ENCODE measurements around the gene TBL1XR1. TPM values are rescaled to one million over a fixed set of nuclear protein-coding genes. Genes with fewer than 3 reads are reported as not detected.

Gene TBL1XR1
- total and polyA plus RNA-seq, 2 of the 4 experiments (the other 2 are of a cell fraction) = 25.2 to 170 TPM

DNA sequence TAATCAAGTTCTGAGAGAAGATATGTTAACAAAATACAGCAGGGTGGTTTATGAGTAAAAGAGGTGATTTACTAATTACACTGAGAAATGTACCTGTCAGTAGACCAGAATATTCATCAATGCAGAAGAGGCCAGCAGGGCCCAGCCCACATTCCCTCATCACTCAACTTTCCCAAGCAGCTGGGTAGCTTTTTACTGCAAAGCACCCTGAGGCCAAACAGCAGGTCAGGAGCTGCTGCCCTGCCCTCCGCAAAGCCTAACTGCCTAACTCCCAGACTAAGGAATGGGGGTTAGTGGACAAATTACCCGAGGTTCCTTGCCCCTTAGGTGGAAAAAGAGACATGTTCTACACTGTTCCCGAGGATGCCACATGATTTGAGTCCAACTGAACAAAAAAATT is 108.2 kb downstream of the TBL1XR1 start:
- Histone ChIP-seq H3K4me3 (ENCODE audit: insufficient read depth, low read depth, low read length) (no peak overlapping the region), H3K4me2 (ENCODE audit: low read depth, low read length) (no peak overlapping the region), H3K79me1 (ENCODE audit: low read depth in 1 of 2, low read length in 2 of 2) (peaks cover 40 to 60% of the 10 kb centered on the region in 2 experiments), H3K9me3 (ENCODE audit: control insufficient read depth, insufficient read depth, low read length) (no peaks in the 10 kb centered on the region), H3K27ac (ENCODE audit: insufficient read depth, low read length) (no peak overlapping the region), H3K9me1 (ENCODE audit: insufficient read depth, low read length) (peaks cover 8% of the 10 kb centered on the region; the same call in 1 of the 2 replicates), H3K36me3 (ENCODE audit: control insufficient read depth, insufficient read depth, low read length) (0 out of 2 replicates have a peak, but pooled peaks cover 2% of the 10 kb centered on the region), H2AK9ac (replicated peaks; ENCODE audit: low read depth, low read length, poor library complexity) (no peak overlapping the region), H4K91ac (ENCODE audit: insufficient read depth, low read depth, low read length) (no peak overlapping the region), H3K27me3 (ENCODE audit: control insufficient read depth, insufficient read depth, low read length) (no peaks in the 10 kb centered on the region), H2BK15ac (ENCODE audit: low read depth, low read length) (no peak overlapping the region), H3K9ac (ENCODE audit: low read depth, low read length) (no peak overlapping the region), H3K4ac (ENCODE audit: low read depth, low read length) (no peak overlapping the region), H3K18ac (ENCODE audit: low read depth, low read length) (no peak overlapping the region), H3K14ac (replicated peaks; ENCODE audit: low read depth, low read length) (no peak overlapping the region), H3K4me1 (ENCODE audit: control insufficient read depth, insufficient read depth, low read length) (peaks cover 5% of the 10 kb centered on the region), H2AFZ (replicated peaks; ENCODE audit: low read length, poor library complexity) (no peak overlapping the region), H3K23ac (ENCODE audit: low read depth, low read length) (no peak overlapping the region), H2AK5ac (ENCODE audit: low read depth, low read length) (no peak overlapping the region), H4K8ac (ENCODE audit: low read depth in 2 of 2, low read length in 2 of 2) (no peak overlapping the region), H2BK120ac (ENCODE audit: low read depth, low read length) (no peak overlapping the region), H2BK20ac (ENCODE audit: low read depth, low read length) (no peak overlapping the region), H4K5ac (ENCODE audit: low read depth, low read length) (no peak overlapping the region), H2BK5ac (ENCODE audit: low read depth, low read length, poor library complexity, severe bottlenecking) (no peak overlapping the region), H3K56ac (ENCODE audit: extremely low read depth, insufficient read depth, low read length) (no peak overlapping the region), H4K20me1 (ENCODE audit: insufficient read depth, low read length) (peaks cover 49% of the 10 kb centered on the region)
- TF ChIP-seq, protein P1, sequence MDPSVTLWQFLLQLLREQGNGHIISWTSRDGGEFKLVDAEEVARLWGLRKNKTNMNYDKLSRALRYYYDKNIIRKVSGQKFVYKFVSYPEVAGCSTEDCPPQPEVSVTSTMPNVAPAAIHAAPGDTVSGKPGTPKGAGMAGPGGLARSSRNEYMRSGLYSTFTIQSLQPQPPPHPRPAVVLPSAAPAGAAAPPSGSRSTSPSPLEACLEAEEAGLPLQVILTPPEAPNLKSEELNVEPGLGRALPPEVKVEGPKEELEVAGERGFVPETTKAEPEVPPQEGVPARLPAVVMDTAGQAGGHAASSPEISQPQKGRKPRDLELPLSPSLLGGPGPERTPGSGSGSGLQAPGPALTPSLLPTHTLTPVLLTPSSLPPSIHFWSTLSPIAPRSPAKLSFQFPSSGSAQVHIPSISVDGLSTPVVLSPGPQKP (IDR thresholded peaks at IDR 0.05; ENCODE audit: borderline replicate concordance, low read depth, low read length) = no peak
- BruUV-seq (replicated peaks) = no TSS peak
- ChIA-PET CTCF (no interaction called here), POLR2A (ENCODE audit: unreplicated experiment) (no interaction called here)
- in situ Hi-C loops (cut with MboI; ENCODE audit: low sequenced_read_pairs) (no loop called here), intact Hi-C loops (cut with micrococcal nuclease) (no loop called here), dilution Hi-C loops (cut with HindIII; ENCODE audit: low sequenced_read_pairs, unreplicated experiment) (no loop called here)
- no CpG with 5 or more reads among the region's 3 CpGs for WGBS, 2 experiments (ENCODE audit: extremely low coverage in 2 of 2, insufficient read length in 1 of 2)
- ATAC-seq (ENCODE audit: low read depth) (no peak; the same call in 1 of the 2 replicates), DNase-seq (no peak)

Measured in IMR-90 (cell line).